ENCODE measurements around the gene ANKRD31. TPM values are rescaled to one million over a fixed set of nuclear protein-coding genes. Genes with fewer than 3 reads are reported as not detected.

ANKRD31 gene
- polyA plus RNA-seq, 2 of the 4 experiments (the other 2 are of a cell fraction): 0.15 to 0.49 TPM

DNA sequence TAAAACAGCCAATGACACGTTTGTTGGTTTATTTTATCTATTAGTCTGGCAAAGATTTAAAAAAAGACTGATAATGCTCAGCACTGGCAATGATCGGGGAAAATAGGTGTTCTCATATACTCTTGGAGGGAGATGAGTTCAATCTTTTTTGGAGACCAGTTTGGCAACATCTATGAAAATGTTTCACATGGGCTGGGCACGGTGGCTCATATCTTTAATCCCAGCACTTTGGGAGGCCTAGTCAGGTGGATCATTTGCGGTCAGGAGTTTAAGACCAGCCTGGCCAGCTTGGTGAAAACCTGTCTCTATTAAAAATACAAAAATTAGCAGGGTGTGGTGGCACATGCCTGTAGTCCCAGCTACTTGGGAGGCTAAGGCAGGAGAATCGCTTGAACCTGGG is 6.8 kb upstream of the ANKRD31 start:
- ChIA-PET CTCF (no interaction called here), POLR2A (no interaction called here)
- no peak for DNase-seq (ENCODE audit: low read depth in 1 of 2, low spot score in 1 of 2)
- Histone ChIP-seq H3K27ac (no peak overlapping the region), H3K9me3 (peaks cover 2% of the 10 kb centered on the region; the same call in 1 of the 3 replicates), H3K4me3 (no peak overlapping the region), H3K4me2 (no peak overlapping the region), H3K4me1 (peaks cover 5% of the 10 kb centered on the region; the same call in 1 of the 3 replicates)
- FAIRE-seq: no peak
- WGBS (ENCODE audit: missing lambda C conversion rate): 75% methylated on average over 5 of the region's 5 CpGs
- no peak for TF ChIP-seq RFX5 (IDR thresholded peaks at IDR 0.05)
- TF ChIP-seq NR3C1 (IDR thresholded peaks at IDR 0.05): no peak
- TF ChIP-seq HOXA7 (CRISPR knock-in tag; IDR thresholded peaks at IDR 0.05): no peak
- TF ChIP-seq MAFK (IDR thresholded peaks at IDR 0.05; ENCODE audit: partially characterized antibody): no peak
- TF ChIP-seq RNF2 (IDR thresholded peaks at IDR 0.05; ENCODE audit: borderline replicate concordance, low read depth): no peak
- no peak for TF ChIP-seq JUNB (IDR thresholded peaks at IDR 0.05)
- TF ChIP-seq, protein P1, sequence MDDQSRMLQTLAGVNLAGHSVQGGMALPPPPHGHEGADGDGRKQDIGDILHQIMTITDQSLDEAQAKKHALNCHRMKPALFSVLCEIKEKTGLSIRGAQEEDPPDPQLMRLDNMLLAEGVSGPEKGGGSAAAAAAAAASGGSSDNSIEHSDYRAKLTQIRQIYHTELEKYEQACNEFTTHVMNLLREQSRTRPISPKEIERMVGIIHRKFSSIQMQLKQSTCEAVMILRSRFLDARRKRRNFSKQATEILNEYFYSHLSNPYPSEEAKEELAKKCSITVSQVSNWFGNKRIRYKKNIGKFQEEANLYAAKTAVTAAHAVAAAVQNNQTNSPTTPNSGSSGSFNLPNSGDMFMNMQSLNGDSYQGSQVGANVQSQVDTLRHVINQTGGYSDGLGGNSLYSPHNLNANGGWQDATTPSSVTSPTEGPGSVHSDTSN (IDR thresholded peaks at IDR 0.05): no peak
- TF ChIP-seq, protein P2, sequence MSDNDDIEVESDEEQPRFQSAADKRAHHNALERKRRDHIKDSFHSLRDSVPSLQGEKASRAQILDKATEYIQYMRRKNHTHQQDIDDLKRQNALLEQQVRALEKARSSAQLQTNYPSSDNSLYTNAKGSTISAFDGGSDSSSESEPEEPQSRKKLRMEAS (IDR thresholded peaks at IDR 0.05): no peak
- no peak for TF ChIP-seq FOSB (CRISPR knock-in tag; IDR thresholded peaks at IDR 0.05)
- TF ChIP-seq HOXB5 (CRISPR knock-in tag; IDR thresholded peaks at IDR 0.05): no peak
- no peak for ATAC-seq

DNA sequence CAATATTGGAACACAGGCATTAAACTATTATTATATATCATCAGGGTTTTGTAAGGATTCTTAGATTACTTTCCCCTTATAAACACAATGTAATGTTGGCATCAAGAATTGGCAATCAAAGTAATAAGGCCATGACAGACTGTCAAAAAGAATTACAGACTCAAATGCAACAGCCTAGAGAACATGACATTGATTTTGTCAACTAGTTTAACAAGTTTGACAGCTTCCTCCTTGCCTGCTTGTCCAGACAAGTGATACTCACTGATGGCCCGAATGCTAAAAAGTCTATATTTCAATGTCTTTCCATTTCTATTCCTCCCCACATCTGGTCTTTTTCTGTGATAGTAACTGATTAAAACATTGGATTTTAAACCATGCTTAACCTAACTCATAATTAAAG is 6.4 kb upstream of the ANKRD31 start:
- POLR2A ChIA-PET: no interaction called here
- no peak for ATAC-seq

DNA sequence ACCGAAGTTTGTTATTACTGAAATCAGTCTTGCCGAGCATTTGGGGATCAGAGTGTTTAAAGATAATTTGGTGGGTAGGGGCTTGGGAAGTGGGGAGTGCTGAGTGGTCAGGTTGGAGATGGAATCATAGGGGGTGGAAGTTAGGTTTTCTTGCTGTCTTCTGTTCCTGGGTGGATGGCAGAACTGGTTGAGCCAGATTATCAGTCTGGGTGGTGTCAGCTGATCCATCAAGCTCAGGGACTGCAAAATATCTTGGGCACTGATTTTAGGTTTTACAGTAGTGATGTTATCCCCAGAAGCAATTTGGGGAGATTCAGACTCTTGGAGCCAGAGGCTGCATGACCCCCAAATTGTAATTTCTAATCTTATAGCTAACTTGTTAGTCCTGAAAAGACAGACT is 5.4 kb upstream of the ANKRD31 start:
- H3K9me3 ChIP-seq: no peaks in the 10 kb centered on the region
- ChIA-PET CTCF (interaction anchor here (2.1 kb wide), 1 partner anchor 192 kb away, joined by 7 read pairs; no protein-coding TSS in a partner anchor), POLR2A (no interaction called here)
- H3K4me3 ChIP-seq: no peak overlapping the region
- FAIRE-seq (no peak), DNase-seq (ENCODE audit: low read depth in 1 of 2, low spot score in 1 of 2) (no peak), ATAC-seq (no peak)
- WGBS (ENCODE audit: missing lambda C conversion rate): 72% methylated on average over 2 of the region's 2 CpGs
- H3K27ac ChIP-seq: no peak overlapping the region
- no peak overlapping the region for H3K4me2 ChIP-seq
- peaks cover 8% of the 10 kb centered on the region; the same call in 1 of the 3 replicates for H3K4me1 ChIP-seq
- TF ChIP-seq MAFK (IDR thresholded peaks at IDR 0.05; ENCODE audit: partially characterized antibody) (no peak), HOXB13 (CRISPR knock-in tag; IDR thresholded peaks at IDR 0.05; ENCODE audit: low read depth) (no peak), POLR2AphosphoS2 (conservative IDR thresholded peaks at IDR 0.05; ENCODE audit: low read length) (no peak), HEYL (CRISPR knock-in tag; IDR thresholded peaks at IDR 0.05) (no peak), PHF8 (IDR thresholded peaks at IDR 0.05; ENCODE audit: borderline replicate concordance, low read depth) (no peak), RARB (CRISPR knock-in tag; IDR thresholded peaks at IDR 0.05) (no peak), ZC3H11A (IDR thresholded peaks at IDR 0.05) (no peak), FOSL2 (IDR thresholded peaks at IDR 0.05) (no peak), FOSL2 (CRISPR knock-in tag; IDR thresholded peaks at IDR 0.05) (no peak), NPAS2 (CRISPR knock-in tag; IDR thresholded peaks at IDR 0.05; ENCODE audit: borderline replicate concordance) (no peak)
- TF ChIP-seq, protein P3, sequence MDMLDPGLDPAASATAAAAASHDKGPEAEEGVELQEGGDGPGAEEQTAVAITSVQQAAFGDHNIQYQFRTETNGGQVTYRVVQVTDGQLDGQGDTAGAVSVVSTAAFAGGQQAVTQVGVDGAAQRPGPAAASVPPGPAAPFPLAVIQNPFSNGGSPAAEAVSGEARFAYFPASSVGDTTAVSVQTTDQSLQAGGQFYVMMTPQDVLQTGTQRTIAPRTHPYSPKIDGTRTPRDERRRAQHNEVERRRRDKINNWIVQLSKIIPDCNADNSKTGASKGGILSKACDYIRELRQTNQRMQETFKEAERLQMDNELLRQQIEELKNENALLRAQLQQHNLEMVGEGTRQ (IDR thresholded peaks at IDR 0.05): no peak
- TF ChIP-seq, protein P4, sequence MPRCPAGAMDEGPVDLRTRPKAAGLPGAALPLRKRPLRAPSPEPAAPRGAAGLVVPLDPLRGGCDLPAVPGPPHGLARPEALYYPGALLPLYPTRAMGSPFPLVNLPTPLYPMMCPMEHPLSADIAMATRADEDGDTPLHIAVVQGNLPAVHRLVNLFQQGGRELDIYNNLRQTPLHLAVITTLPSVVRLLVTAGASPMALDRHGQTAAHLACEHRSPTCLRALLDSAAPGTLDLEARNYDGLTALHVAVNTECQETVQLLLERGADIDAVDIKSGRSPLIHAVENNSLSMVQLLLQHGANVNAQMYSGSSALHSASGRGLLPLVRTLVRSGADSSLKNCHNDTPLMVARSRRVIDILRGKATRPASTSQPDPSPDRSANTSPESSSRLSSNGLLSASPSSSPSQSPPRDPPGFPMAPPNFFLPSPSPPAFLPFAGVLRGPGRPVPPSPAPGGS (IDR thresholded peaks at IDR 0.05): no peak

More for the DNA sequence above, 6.4 kb upstream of the ANKRD31 start:
- 37% methylated on average over 1 of the region's 1 CpG for WGBS (ENCODE audit: missing lambda C conversion rate)
- Histone ChIP-seq H3K4me3 (no peak overlapping the region), H3K9me3 (no peaks in the 10 kb centered on the region), H3K4me2 (no peak overlapping the region), H3K4me1 (peaks cover 5% of the 10 kb centered on the region; the same call in 1 of the 3 replicates), H3K27ac (no peak overlapping the region)
- DNase-seq (ENCODE audit: low read depth in 1 of 2, low spot score in 1 of 2) (no peak), FAIRE-seq (no peak)
- no peak for TF ChIP-seq HEYL (CRISPR knock-in tag; IDR thresholded peaks at IDR 0.05)
- TF ChIP-seq CHD4 (IDR thresholded peaks at IDR 0.05; ENCODE audit: borderline replicate concordance): no peak
- no peak for TF ChIP-seq EP300 (IDR thresholded peaks at IDR 0.05)
- no peak for TF ChIP-seq EHF (CRISPR knock-in tag; IDR thresholded peaks at IDR 0.05)
- no peak for TF ChIP-seq SREBF2 (IDR thresholded peaks at IDR 0.05)
- no peak for TF ChIP-seq CBX8 (IDR thresholded peaks at IDR 0.05)
- TF ChIP-seq NR3C1 (IDR thresholded peaks at IDR 0.05): no peak
- no peak for TF ChIP-seq FOSL2 (IDR thresholded peaks at IDR 0.05)
- TF ChIP-seq FOSL2 (CRISPR knock-in tag; IDR thresholded peaks at IDR 0.05): no peak
- TF ChIP-seq PHF8 (IDR thresholded peaks at IDR 0.05; ENCODE audit: borderline replicate concordance, low read depth): no peak
- no peak for TF ChIP-seq HDAC2 (IDR thresholded peaks at IDR 0.05)
- TF ChIP-seq FOSB (CRISPR knock-in tag; IDR thresholded peaks at IDR 0.05): no peak
- no peak for TF ChIP-seq GATA3 (IDR thresholded peaks at IDR 0.05; ENCODE audit: borderline replicate concordance)
- TF ChIP-seq, protein P3 (IDR thresholded peaks at IDR 0.05): no peak
- TF ChIP-seq, protein P5, sequence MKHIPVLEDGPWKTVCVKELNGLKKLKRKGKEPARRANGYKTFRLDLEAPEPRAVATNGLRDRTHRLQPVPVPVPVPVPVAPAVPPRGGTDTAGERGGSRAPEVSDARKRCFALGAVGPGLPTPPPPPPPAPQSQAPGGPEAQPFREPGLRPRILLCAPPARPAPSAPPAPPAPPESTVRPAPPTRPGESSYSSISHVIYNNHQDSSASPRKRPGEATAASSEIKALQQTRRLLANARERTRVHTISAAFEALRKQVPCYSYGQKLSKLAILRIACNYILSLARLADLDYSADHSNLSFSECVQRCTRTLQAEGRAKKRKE (CRISPR knock-in tag; IDR thresholded peaks at IDR 0.05; ENCODE audit: low read depth): no peak
- TF ChIP-seq, protein P6, sequence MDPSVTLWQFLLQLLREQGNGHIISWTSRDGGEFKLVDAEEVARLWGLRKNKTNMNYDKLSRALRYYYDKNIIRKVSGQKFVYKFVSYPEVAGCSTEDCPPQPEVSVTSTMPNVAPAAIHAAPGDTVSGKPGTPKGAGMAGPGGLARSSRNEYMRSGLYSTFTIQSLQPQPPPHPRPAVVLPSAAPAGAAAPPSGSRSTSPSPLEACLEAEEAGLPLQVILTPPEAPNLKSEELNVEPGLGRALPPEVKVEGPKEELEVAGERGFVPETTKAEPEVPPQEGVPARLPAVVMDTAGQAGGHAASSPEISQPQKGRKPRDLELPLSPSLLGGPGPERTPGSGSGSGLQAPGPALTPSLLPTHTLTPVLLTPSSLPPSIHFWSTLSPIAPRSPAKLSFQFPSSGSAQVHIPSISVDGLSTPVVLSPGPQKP (IDR thresholded peaks at IDR 0.05; ENCODE audit: low read depth, low read length): no peak
- TF ChIP-seq RAD21 (conservative IDR thresholded peaks at IDR 0.05 in 1 of 2, IDR thresholded peaks at IDR 0.05 in 1 of 2): no peak
- CTCF ChIA-PET: no interaction called here
